Left colon (tissue), 2 donors: Measurements from ENCODE around the gene IGF2BP2. TPM values are rescaled to one million over a fixed set of nuclear protein-coding genes. Genes with fewer than 3 reads are reported as not detected.
"Not testable (repeated sequence)": the region's sequence is repeated elsewhere in the genome, so short reads cannot be mapped to it uniquely, and the experiment has no call there.

ENCODE experiments used
- ATAC-seq: fragments of 200-7000 bp; cut with Tn5 transposase; one replicate; pipeline ENCODE4 v1.9.1; 2020; ENCODE audit warnings: mild to moderate bottlenecking, moderate library complexity
- DNase-seq, 2 donors: peaks; one replicate each; pipeline ENCODE4 v3.0.0-alpha.2; 2020
- intact Hi-C, 2 donors: fragments of 100-400 bp; cut with DNase I in 1 of 2; cut with micrococcal nuclease in 1 of 2; formaldehyde crosslinking; loops; one replicate each; pipeline versions ENCODE4 v1.11.2 to v1.14.0; 2022; cut with DNase I, micrococcal nuclease
- total RNA-seq, 2 donors: library from RNA; stranded (reverse); fragmentation: NEBNext Ultra II Directional; extraction: Animal tissue kit (Norgen Biotek cat#: 25700); gene quantifications; one replicate each; pipeline ENCODE4 v1.2.1, GENCODE V29; 2021
- donor health status: DM: no; HTN: no; CAD: no.
- donor health status: DM: yes; HTN: yes; CAD: no.

The IGF2BP2 gene
- total RNA-seq, 2 donors from 2014 or later: 48.1 to 73.0 TPM

GRCh38 chr3:185702262-185703225 lies 122.3 kb downstream of the IGF2BP2 start:
- ATAC-seq (peak; percentile 95), DNase-seq (peak; percentile 41 to 60)
- intact Hi-C loops: no loop called here

DNA sequence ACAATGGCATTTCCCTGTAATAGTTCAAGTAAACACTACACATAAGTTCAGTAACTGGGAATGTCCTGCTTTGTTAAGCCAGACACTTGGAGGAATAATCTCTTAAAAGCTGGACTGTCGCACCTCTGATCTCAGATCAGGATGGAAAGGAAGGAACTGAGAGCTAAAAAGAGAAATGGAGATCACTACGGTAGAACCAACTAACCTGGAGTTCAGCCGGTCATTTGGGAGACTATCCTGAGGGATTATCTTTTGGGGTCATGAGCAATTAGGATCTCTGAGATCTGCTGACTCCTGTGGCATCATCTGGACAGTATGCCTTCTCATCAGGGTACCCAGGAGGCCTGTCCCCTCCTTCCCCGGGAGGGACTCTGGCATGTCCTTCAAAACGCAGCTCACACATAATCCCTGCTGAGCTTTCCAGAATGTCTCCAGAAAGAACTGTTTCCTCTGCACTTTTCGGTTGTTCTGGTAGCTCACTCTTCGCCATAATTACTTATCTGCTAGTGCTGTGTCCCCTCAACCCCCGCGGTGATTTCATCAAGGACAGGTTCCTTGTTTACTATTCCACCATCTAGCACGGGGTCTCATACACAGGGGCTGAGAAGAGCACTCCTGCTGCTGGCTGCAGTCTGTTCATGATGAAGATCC lies 123.1 kb downstream of the IGF2BP2 start:
- ATAC-seq (no peak), DNase-seq (no peak)
- intact Hi-C loops: no loop called here

- intact Hi-C loops: no loop called here
- ATAC-seq (no peak), DNase-seq (no peak)
Measured at GRCh38 chr3:185699927-185700326, 124.9 kb downstream of the IGF2BP2 start.

GRCh38 chr3:185697228-185697627 lies 127.6 kb downstream of the IGF2BP2 start:
- intact Hi-C loops, DNase-seq: not testable (repeated sequence)
- peak; percentile 79 for ATAC-seq

GRCh38 chr3:185696039-185696438 lies 128.8 kb downstream of the IGF2BP2 start:
- ATAC-seq (no peak), DNase-seq (no peak)
- intact Hi-C loops: no loop called here

GRCh38 chr3:185693985-185694653 lies 130.7 kb downstream of the IGF2BP2 start:
- DNase-seq (no peak), ATAC-seq (peak; percentile 69)
- intact Hi-C loops: no loop called here

DNA sequence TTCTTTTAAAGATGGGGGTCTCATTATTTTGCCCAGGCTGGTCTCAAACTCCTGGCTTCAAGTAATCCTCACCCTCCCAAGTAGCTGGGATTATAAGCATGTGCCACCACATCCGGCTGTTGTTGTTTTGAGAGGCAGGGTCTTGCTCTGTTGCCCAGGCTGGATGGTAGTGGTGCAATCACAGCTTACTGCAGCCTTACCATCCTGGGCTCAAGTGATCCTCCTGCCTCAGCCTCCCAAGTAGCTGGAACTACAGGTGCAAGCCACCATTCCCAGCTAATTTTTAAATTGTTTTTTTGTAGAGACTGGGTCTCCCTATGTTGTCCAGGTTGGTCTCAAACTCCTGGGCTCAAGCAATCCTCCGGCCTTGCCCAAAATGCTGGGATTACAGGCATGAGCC lies 133.2 kb downstream of the IGF2BP2 start:
- intact Hi-C loops: no loop called here
- ATAC-seq: no peak
- no peak for DNase-seq

DNA sequence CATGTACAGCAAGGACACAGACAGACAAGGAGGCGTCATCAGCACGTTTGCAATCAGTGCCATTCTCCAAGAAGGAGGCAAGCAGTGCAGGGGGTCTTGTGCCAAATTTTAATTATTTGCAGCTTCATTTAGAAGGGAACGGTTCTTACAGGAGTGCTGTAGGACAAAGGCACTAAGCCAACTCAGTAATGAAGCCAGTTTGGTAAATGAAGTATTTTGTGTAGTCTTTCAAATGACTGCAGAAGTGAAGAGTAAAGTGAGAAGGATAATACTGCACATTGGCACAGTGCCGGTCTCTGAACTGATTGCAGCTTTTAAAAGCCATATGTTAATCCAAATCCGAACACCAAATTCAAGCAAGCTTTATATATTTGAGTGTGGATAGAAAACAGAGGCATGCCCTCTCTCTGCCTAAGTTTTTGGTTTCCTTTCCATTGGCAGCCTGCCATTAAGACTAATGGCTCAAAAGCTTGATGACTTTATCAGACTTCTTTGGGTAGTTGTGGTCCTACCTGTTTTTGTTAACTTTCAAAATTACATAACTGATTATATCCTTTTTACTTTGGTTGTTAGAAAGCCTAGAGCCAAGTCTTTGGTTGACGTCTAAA lies 137.5 kb downstream of the IGF2BP2 start:
- intact Hi-C loops: no loop called here
- no peak for DNase-seq
- ATAC-seq: no peak

GRCh38 chr3:185685231-185686035 lies 139.4 kb downstream of the IGF2BP2 start:
- intact Hi-C loops: no loop called here
- ATAC-seq: no peak

GRCh38 chr3:185680231-185680630 lies 144.6 kb downstream of the IGF2BP2 start:
- intact Hi-C loops: no loop called here
- no peak for ATAC-seq
- no peak for DNase-seq

More at GRCh38 chr3:185685231-185686035, 139.4 kb downstream of the IGF2BP2 start:
- DNase-seq: no peak

DNA sequence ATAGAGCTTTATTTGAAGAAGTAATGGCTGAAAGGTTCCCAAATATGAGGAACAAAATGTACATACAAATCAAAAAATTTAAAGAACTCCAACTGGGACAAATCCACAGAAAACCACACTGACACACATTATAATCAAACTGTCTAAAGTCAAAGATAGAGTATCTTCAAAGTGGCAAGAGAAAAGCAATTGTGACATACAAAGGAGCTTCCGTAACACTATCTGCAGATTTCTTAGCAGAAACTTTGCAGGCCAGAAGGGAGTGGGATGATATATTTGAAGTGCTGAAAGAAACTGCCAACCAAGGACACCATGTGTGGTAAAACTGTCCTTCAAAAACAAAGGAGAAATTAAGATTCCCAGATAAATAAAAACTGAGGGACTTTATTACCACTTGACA lies 146.8 kb downstream of the IGF2BP2 start:
- intact Hi-C loops: no loop called here
- DNase-seq (no peak), ATAC-seq (no peak)

- ATAC-seq: peak; percentile 86
- intact Hi-C loops: no loop called here
- no peak for DNase-seq
Measured at GRCh38 chr3:185677146-185677829, 147.6 kb downstream of the IGF2BP2 start.

GRCh38 chr3:185667574-185667973 lies 157.3 kb downstream of the IGF2BP2 start:
- no peak for DNase-seq
- intact Hi-C loops: loop anchor here in 1 of 2 donors (10.0 kb wide), 1 partner anchor 97 kb away; no protein-coding TSS in a partner anchor
- ATAC-seq: peak; percentile 91

DNA sequence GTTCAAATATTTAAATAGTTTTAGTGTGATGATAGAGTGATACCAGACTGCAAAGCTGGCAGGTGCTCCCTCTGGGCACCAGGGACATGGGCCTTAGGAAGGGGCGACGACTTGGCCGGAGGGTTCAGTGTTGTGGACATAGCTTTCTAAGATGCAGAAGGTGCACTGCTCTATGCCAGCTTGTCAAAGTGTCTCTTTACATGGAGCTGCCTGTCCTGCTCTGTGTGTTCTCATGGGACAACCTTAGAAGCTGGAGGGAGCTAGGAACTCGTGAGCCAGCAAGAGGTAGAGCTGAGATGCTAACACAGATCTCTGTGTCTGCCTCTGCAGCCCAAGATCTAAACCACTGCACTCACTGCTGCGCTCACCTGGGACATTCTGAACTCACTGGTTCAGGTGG lies 160.9 kb downstream of the IGF2BP2 start:
- DNase-seq: no peak
- intact Hi-C loops: loop anchor here in 1 of 2 donors (10.0 kb wide), 1 partner anchor 101 kb away; no protein-coding TSS in a partner anchor
- no peak for ATAC-seq

DNA sequence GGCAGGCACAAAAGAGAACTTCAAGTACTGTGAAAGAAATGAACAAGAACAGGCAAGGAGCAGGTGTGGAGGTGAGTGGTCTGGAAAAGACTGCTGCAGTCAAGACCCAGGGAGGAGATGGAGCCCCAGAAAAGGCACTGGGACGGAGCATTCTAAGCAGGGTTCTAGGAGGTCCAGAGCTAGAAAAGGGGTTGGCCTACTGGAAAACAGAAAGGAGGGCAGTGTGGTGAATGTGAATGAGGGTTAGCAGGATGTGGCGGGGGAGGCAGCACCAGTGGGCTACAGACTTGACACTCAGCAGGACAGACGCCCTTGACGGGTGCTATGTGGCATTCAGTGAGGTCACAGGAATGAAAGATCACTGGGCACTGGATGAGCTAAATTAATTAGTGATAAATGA lies 163.1 kb downstream of the IGF2BP2 start:
- intact Hi-C loops: loop anchor here in 1 of 2 donors (10.0 kb wide), 1 partner anchor 103 kb away; no protein-coding TSS in a partner anchor
- no peak for ATAC-seq

DNA sequence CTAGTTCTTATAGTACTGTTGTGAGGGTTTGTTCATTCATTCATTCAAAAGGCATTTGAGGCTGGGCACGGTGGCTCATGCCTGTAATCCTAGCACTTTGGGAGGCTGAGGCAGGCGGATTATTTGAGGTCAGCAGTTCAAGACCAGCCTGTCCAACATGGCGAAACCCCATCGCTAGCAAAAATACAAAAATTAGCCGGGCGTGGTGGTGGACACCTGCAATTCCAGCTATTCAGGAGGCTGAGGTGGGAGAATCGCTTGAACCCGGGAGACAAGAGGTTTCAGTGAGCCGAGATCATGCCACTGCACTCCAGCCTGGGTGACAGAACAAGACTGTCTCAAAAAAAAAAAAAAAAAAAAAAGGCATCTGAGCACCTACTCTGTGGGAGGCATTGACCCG lies 163.5 kb downstream of the IGF2BP2 start:
- ATAC-seq, DNase-seq: not testable (repeated sequence)
- intact Hi-C loops: loop anchor here in 1 of 2 donors (10.0 kb wide), 1 partner anchor 104 kb away; no protein-coding TSS in a partner anchor

More for the DNA sequence above, 163.1 kb downstream of the IGF2BP2 start:
- no peak for DNase-seq
